Astrocyte (in vitro differentiated cells and primary cell): ENCODE data around the gene GSE1. TPM values are rescaled to one million over a fixed set of nuclear protein-coding genes. Genes with fewer than 3 reads are reported as not detected.

Source experiments
- DNase-seq: peaks from one replicate; pipeline ENCODE4 v3.0.0-alpha.2; 2010; ENCODE audit warnings: low read depth
- FAIRE-seq: peaks from 2 replicates; lab custom pipeline; 2011; peaks lifted over from hg19 to GRCh38; lab: Jason Lieb, UNC
- H2AFZ ChIP-seq: 2 replicates; pipeline ENCODE4 v1.6.0; 2012; ENCODE audit warnings: low read depth, low read length, inconsistent platforms
- H3K27ac ChIP-seq: 2 replicates; pipeline ENCODE4 v1.5.1; 2011; ENCODE audit warnings: low read depth, low read length, inconsistent platforms
- H3K27me3 ChIP-seq: 2 replicates; pipeline ENCODE4 v1.6.0; 2011; ENCODE audit warnings: low read length, inconsistent platforms; ENCODE audit not compliant: insufficient read depth
- H3K36me3 ChIP-seq: 2 replicates; pipeline ENCODE4 v1.5.1; 2011; ENCODE audit warnings: low read length, inconsistent platforms; ENCODE audit not compliant: insufficient read depth
- H3K4me1 ChIP-seq: 2 replicates; pipeline ENCODE4 v1.5.1; 2011; ENCODE audit warnings: low read length, inconsistent platforms; ENCODE audit not compliant: insufficient read depth
- H3K4me2 ChIP-seq: 2 replicates; pipeline ENCODE4 v1.6.0; 2012; ENCODE audit warnings: low read length, inconsistent platforms
- H3K4me3 ChIP-seq: 2 replicates; pipeline ENCODE4 v1.5.1; 2011; ENCODE audit warnings: low read depth, mild to moderate bottlenecking, low read length, inconsistent platforms; ENCODE audit not compliant: insufficient read depth
- H3K79me2 ChIP-seq: 2 replicates; pipeline ENCODE4 v1.6.0; 2012; ENCODE audit warnings: mild to moderate bottlenecking, low read length, inconsistent platforms; ENCODE audit not compliant: insufficient read depth
- H3K9ac ChIP-seq: 2 replicates; pipeline ENCODE4 v1.6.0; 2012; ENCODE audit warnings: mild to moderate bottlenecking, low read length, inconsistent platforms
- H3K9me3 ChIP-seq: 2 replicates; pipeline ENCODE4 v1.5.1; 2012; ENCODE audit warnings: low read depth, mild to moderate bottlenecking, low read length, inconsistent platforms; ENCODE audit not compliant: insufficient read depth
- H4K20me1 ChIP-seq: 2 replicates; pipeline ENCODE4 v1.6.0; 2012; ENCODE audit warnings: low read length, inconsistent platforms; ENCODE audit not compliant: insufficient read depth
- H3K27ac Mint-ChIP-seq: one replicate; pipeline ENCODE4 v1.8.0; 2021; ENCODE audit warnings: mild to moderate bottlenecking, mixed read lengths; ENCODE audit not compliant: unreplicated experiment
- H3K27me3 Mint-ChIP-seq: one replicate; pipeline ENCODE4 v1.8.0; 2021; ENCODE audit warnings: low read depth, mixed read lengths; ENCODE audit not compliant: unreplicated experiment
- H3K36me3 Mint-ChIP-seq: one replicate; pipeline ENCODE4 v1.8.0; 2021; ENCODE audit warnings: low read depth, mixed read lengths; ENCODE audit not compliant: unreplicated experiment
- H3K4me1 Mint-ChIP-seq: one replicate; pipeline ENCODE4 v1.8.0; 2021; ENCODE audit warnings: low read depth, mixed read lengths; ENCODE audit not compliant: unreplicated experiment
- H3K4me3 Mint-ChIP-seq: one replicate; pipeline ENCODE4 v1.8.0; 2021; ENCODE audit warnings: mild to moderate bottlenecking, moderate library complexity, mixed read lengths; ENCODE audit not compliant: unreplicated experiment
- H3K9me3 Mint-ChIP-seq: one replicate; pipeline ENCODE4 v1.8.0; 2021; ENCODE audit warnings: mild to moderate bottlenecking, mixed read lengths; ENCODE audit not compliant: unreplicated experiment
- CTCF ChIP-seq: IDR thresholded peaks from 2 replicates; pipeline ENCODE4 v1.5.1; 2011; ENCODE audit warnings: low read depth, mild to moderate bottlenecking, inconsistent platforms, low read length, moderate library complexity; ENCODE audit not compliant: insufficient read depth
- EZH2 ChIP-seq: IDR thresholded peaks from 2 replicates; pipeline ENCODE4 v1.6.1; 2012; ENCODE audit warnings: mild to moderate bottlenecking, low read length, inconsistent platforms; ENCODE audit not compliant: insufficient read depth
- total RNA-seq: library from RNA; stranded (reverse); gene quantifications from 2 replicates; pipeline ENCODE4 v1.2.1, GENCODE V29; 2021

GSE1 gene
- total RNA-seq, 1 donor from 2014 or later: 35.0 TPM

GRCh38 chr16:85619101-85619891, 6.2 kb downstream of the GSE1 start:
- DNase-seq (no peak), FAIRE-seq (no peak)
- H4K20me1 ChIP-seq: peaks cover 100% of the 10 kb centered on the region
- H3K4me2 ChIP-seq: no peak overlapping the region
- Mint-ChIP-seq H3K9me3 (no peaks in the 10 kb centered on the region), H3K4me1 (peaks cover 11% of the 10 kb centered on the region), H3K27ac (no peak overlapping the region), H3K36me3 (peaks cover 10% of the 10 kb centered on the region), H3K4me3 (no peak overlapping the region), H3K27me3 (peaks cover 13% of the 10 kb centered on the region)
- TF ChIP-seq EZH2 (no peak), CTCF (no peak)
- no peak overlapping the region for H2AFZ ChIP-seq
- no peak overlapping the region for H3K4me3 ChIP-seq
- peaks cover 3% of the 10 kb centered on the region for H3K27me3 ChIP-seq
- H3K9ac ChIP-seq: no peak overlapping the region
- no peaks in the 10 kb centered on the region for H3K9me3 ChIP-seq
- H3K79me2 ChIP-seq: peaks cover 53% of the 10 kb centered on the region
- no peak overlapping the region for H3K27ac ChIP-seq
- peaks cover 27% of the 10 kb centered on the region for H3K4me1 ChIP-seq
- no peaks in the 10 kb centered on the region for H3K36me3 ChIP-seq

GRCh38 chr16:85620374-85620773, 7.3 kb downstream of the GSE1 start:
- Histone ChIP-seq H3K9ac (no peak overlapping the region), H3K27me3 (no peaks in the 10 kb centered on the region), H2AFZ (no peak overlapping the region), H3K27ac (no peak overlapping the region), H4K20me1 (peaks cover 100% of the 10 kb centered on the region), H3K79me2 (peaks cover 53% of the 10 kb centered on the region), H3K4me2 (no peak overlapping the region), H3K9me3 (no peaks in the 10 kb centered on the region), H3K4me3 (no peak overlapping the region), H3K36me3 (no peaks in the 10 kb centered on the region), H3K4me1 (peaks cover 18% of the 10 kb centered on the region)
- Mint-ChIP-seq H3K9me3 (no peaks in the 10 kb centered on the region), H3K27ac (no peak overlapping the region), H3K4me1 (peaks cover 9% of the 10 kb centered on the region), H3K27me3 (peaks cover 13% of the 10 kb centered on the region), H3K36me3 (peaks cover 10% of the 10 kb centered on the region), H3K4me3 (no peak overlapping the region)
- FAIRE-seq: no peak
- TF ChIP-seq EZH2 (no peak), CTCF (no peak)
- DNase-seq: no peak
